HFFc6 (cell line): ENCODE results near the gene KCNMA1. TPM values are rescaled to one million over a fixed set of nuclear protein-coding genes. Genes with fewer than 3 reads are reported as not detected.

ENCODE experiments used
- DNase-seq: peaks from one replicate; pipeline ENCODE4 v3.0.0-alpha.2; 2018
- H3K27ac Mint-ChIP-seq: 2 replicates; pipeline ENCODE4 v1.8.0; 2020; ENCODE audit warnings: mild to moderate bottlenecking, mixed read lengths
- H3K27me3 Mint-ChIP-seq: 2 replicates; pipeline ENCODE4 v1.8.0; 2021; ENCODE audit warnings: mild to moderate bottlenecking, moderate library complexity, mixed read lengths; ENCODE audit not compliant: insufficient read depth
- H3K36me3 Mint-ChIP-seq: 2 replicates; pipeline ENCODE4 v1.8.0; 2021; ENCODE audit warnings: low read depth, mixed read lengths
- H3K4me1 Mint-ChIP-seq: 2 replicates; pipeline ENCODE4 v1.8.0; 2020; ENCODE audit warnings: low read depth, mixed read lengths
- H3K4me3 Mint-ChIP-seq: 2 replicates; pipeline ENCODE4 v1.8.0; 2020; ENCODE audit warnings: mild to moderate bottlenecking, moderate library complexity, mixed read lengths
- H3K9me3 Mint-ChIP-seq: 2 replicates; pipeline ENCODE4 v1.8.0; 2020; ENCODE audit warnings: mild to moderate bottlenecking, mixed read lengths
- CTCF ChIP-seq: fragments of 200-600 bp; sonication (generic); IDR thresholded peaks from 2 replicates; pipeline ENCODE4 v1.5.0; 2021; ENCODE audit warnings: antibody characterized with exemption, mild to moderate bottlenecking
- total RNA-seq, 6 experiments: library from RNA; stranded (reverse); fragmentation: NEBNext Ultra II Directional; extraction: Animal tissue kit (Norgen Biotek cat#: 25700); gene quantifications; 2 replicates in 1 of 6; 3 replicates in 5 of 6; pipeline ENCODE4 v1.2.3, GENCODE V29; 2021

Gene KCNMA1
- total RNA-seq, 6 experiments from 2014 or later, result 87.1 to 191 (median 93.5) TPM

- Mint-ChIP-seq H3K27me3 (peaks cover 4% of the 10 kb centered on the region; the same call in 1 of the 2 replicates), H3K36me3 (0 out of 2 replicates have a peak, but pooled peaks cover 4% of the 10 kb centered on the region), H3K27ac (peak overlapping the region; percentile 89), H3K4me3 (peak overlapping the region; percentile 65), H3K9me3 (no peaks in the 10 kb centered on the region), H3K4me1 (peaks cover 24% of the 10 kb centered on the region)
- TF ChIP-seq CTCF, result no peak
- DNase-seq, result peak; percentile 95
Measured at GRCh38 chr10:77160679-77161078, 476.9 kb downstream of the KCNMA1 start.

- peaks cover 4% of the 10 kb centered on the region; the same call in 1 of the 2 replicates for H3K27me3 Mint-ChIP-seq
- peak overlapping the region; percentile 11 for H3K4me3 Mint-ChIP-seq
- H3K36me3 Mint-ChIP-seq, result 0 out of 2 replicates have a peak, but pooled peaks cover 4% of the 10 kb centered on the region
- H3K9me3 Mint-ChIP-seq, result no peaks in the 10 kb centered on the region
- DNase-seq, result no peak
- H3K4me1 Mint-ChIP-seq, result peaks cover 35% of the 10 kb centered on the region
- H3K27ac Mint-ChIP-seq, result peak overlapping the region; percentile 89
- TF ChIP-seq CTCF, result no peak
Measured at GRCh38 chr10:77159538-77160110, 478.0 kb downstream of the KCNMA1 start.

- Mint-ChIP-seq H3K4me1 (peaks cover 42% of the 10 kb centered on the region), H3K36me3 (0 out of 2 replicates have a peak, but pooled peaks cover 4% of the 10 kb centered on the region), H3K9me3 (no peaks in the 10 kb centered on the region), H3K4me3 (no peak overlapping the region), H3K27ac (no peak overlapping the region), H3K27me3 (peaks cover 6% of the 10 kb centered on the region)
- no peak for DNase-seq
- no peak for TF ChIP-seq CTCF
Measured at GRCh38 chr10:77158666-77159065, 478.9 kb downstream of the KCNMA1 start.

- H3K4me1 Mint-ChIP-seq, result peaks cover 42% of the 10 kb centered on the region
- H3K36me3 Mint-ChIP-seq, result 0 out of 2 replicates have a peak, but pooled peaks cover 4% of the 10 kb centered on the region
- no peak for DNase-seq
Measured at GRCh38 chr10:77157248-77158019, 480.2 kb downstream of the KCNMA1 start.

GRCh38 chr10:77156406-77156879 lies 481.2 kb downstream of the KCNMA1 start:
- Mint-ChIP-seq H3K36me3 (0 out of 2 replicates have a peak, but pooled peaks cover 4% of the 10 kb centered on the region), H3K9me3 (no peaks in the 10 kb centered on the region), H3K27me3 (peaks cover 6% of the 10 kb centered on the region), H3K4me3 (peak overlapping the region; percentile 35), H3K4me1 (peaks cover 48% of the 10 kb centered on the region), H3K27ac (peak overlapping the region; percentile 88)
- peak; percentile 68 for DNase-seq
- no peak for TF ChIP-seq CTCF

More at GRCh38 chr10:77157248-77158019, 480.2 kb downstream of the KCNMA1 start:
- H3K27me3 Mint-ChIP-seq, result peaks cover 6% of the 10 kb centered on the region
- peak overlapping the region; percentile 88 for H3K27ac Mint-ChIP-seq
- no peaks in the 10 kb centered on the region for H3K9me3 Mint-ChIP-seq
- H3K4me3 Mint-ChIP-seq, result peak overlapping the region; percentile 15; the same call in 1 of the 2 replicates
- TF ChIP-seq CTCF, result no peak
